HEK293 (cell line): ENCODE measurements around the gene PLA2G4B.
"Not testable (repeated sequence)": the region's sequence is repeated elsewhere in the genome, so short reads cannot be mapped to it uniquely, and the experiment has no call there.

Experiments used
- CTCF ChIA-PET: fragments of 350-600 bp; formaldehyde crosslinking; extraction: SDS; loops from one replicate; lab custom pipeline; 2021; ENCODE audit warnings: antibody characterized with exemption; lab: Yijun Ruan, JAX
- POLR2A ChIA-PET: fragments of 300-600 bp; formaldehyde crosslinking; extraction: SDS; loops from one replicate; lab custom pipeline; 2020; ENCODE audit warnings: antibody characterized with exemption, inconsistent platforms; lab: Yijun Ruan, JAX
- H3K27ac ChIP-seq: fragments of 200-500 bp; sonication (Bioruptor generic); 2 replicates; pipeline ENCODE4 v1.5.1; 2014; ENCODE audit warnings: low read depth, low read length, control low read depth, inconsistent platforms; ENCODE audit errors: extremely low read depth
- H3K36me3 ChIP-seq, 2 experiments: fragments of 200-500 bp in 1 of 2; sonication (Bioruptor generic) in 1 of 2; 1 replicate in 1 of 2; 2 replicates in 1 of 2; pipeline ENCODE4 v1.5.1; 2014 to 2017; ENCODE audit warnings: inconsistent platforms in 2 of 2, low read length in 2 of 2; ENCODE audit not compliant: control insufficient read depth in 2 of 2, insufficient read depth in 1 of 2
- H3K4me1 ChIP-seq: fragments of 200-500 bp; sonication (Bioruptor generic); 2 replicates; pipeline ENCODE4 v1.5.1; 2014; ENCODE audit warnings: mild to moderate bottlenecking, low read length, inconsistent platforms; ENCODE audit not compliant: control insufficient read depth, insufficient read depth
- H3K4me3 ChIP-seq: 2 replicates; pipeline ENCODE4 v1.5.1; 2011; ENCODE audit warnings: low read depth, mild to moderate bottlenecking, control low read depth, low read length, moderate library complexity
- H3K9me3 ChIP-seq: fragments of 200-500 bp; sonication (Bioruptor generic); 2 replicates; pipeline ENCODE4 v1.5.1; 2014; ENCODE audit warnings: low read depth, low read length, inconsistent platforms; ENCODE audit not compliant: control insufficient read depth, insufficient read depth
- KLF7 ChIP-seq: fragments of 450-650 bp; formaldehyde crosslinking; IDR thresholded peaks from 2 replicates; pipeline ENCODE4 v1.5.1; 2016; ENCODE audit warnings: missing biosample characterization, missing genetic modification characterization, borderline replicate concordance
- YY2 ChIP-seq: fragments of 450-650 bp; formaldehyde crosslinking; IDR thresholded peaks from 2 replicates; pipeline ENCODE4 v1.5.1; 2016; ENCODE audit warnings: missing biosample characterization, missing genetic modification characterization
- ZBTB20 ChIP-seq: fragments of 450-650 bp; formaldehyde crosslinking; IDR thresholded peaks from 2 replicates; pipeline ENCODE4 v1.5.1; 2016; ENCODE audit warnings: missing biosample characterization, missing genetic modification characterization
- ZBTB26 ChIP-seq: fragments of 450-650 bp; formaldehyde crosslinking; optimal IDR thresholded peaks from 2 replicates; pipeline ENCODE3; 2016; ENCODE audit warnings: missing biosample characterization, mild to moderate bottlenecking, missing genetic modification characterization
- ZNF121 ChIP-seq: fragments of 450-650 bp; formaldehyde crosslinking; IDR thresholded peaks from 2 replicates; pipeline ENCODE4 v1.5.1; 2016; ENCODE audit warnings: missing biosample characterization, missing genetic modification characterization
- ZNF223 ChIP-seq: fragments of 450-650 bp; formaldehyde crosslinking; IDR thresholded peaks from 2 replicates; pipeline ENCODE4 v1.5.1; 2016; ENCODE audit warnings: missing biosample characterization, missing genetic modification characterization
- ZNF292 ChIP-seq: fragments of 450-650 bp; formaldehyde crosslinking; IDR thresholded peaks from 2 replicates; pipeline ENCODE4 v1.5.1; 2016; ENCODE audit warnings: low read depth, missing biosample characterization, missing genetic modification characterization, borderline replicate concordance
- ZNF558 ChIP-seq: fragments of 450-650 bp; formaldehyde crosslinking; IDR thresholded peaks from 2 replicates; pipeline ENCODE4 v1.5.1; 2016; ENCODE audit warnings: missing biosample characterization, missing genetic modification characterization
- ZNF571 ChIP-seq: fragments of 450-650 bp; formaldehyde crosslinking; IDR thresholded peaks from 2 replicates; pipeline ENCODE4 v1.5.0; 2017; ENCODE audit warnings: missing biosample characterization, missing genetic modification characterization
- ZNF596 ChIP-seq: fragments of 450-650 bp; IDR thresholded peaks from 2 replicates; pipeline ENCODE4 v1.5.0; 2018; ENCODE audit warnings: missing biosample characterization, mild to moderate bottlenecking, missing genetic modification characterization, moderate library complexity
- ZNF660 ChIP-seq: fragments of 450-650 bp; IDR thresholded peaks from 2 replicates; pipeline ENCODE4 v1.5.1; 2018; ENCODE audit warnings: missing biosample characterization, mild to moderate bottlenecking, missing genetic modification characterization
- ZNF785 ChIP-seq: fragments of 450-650 bp; formaldehyde crosslinking; IDR thresholded peaks from 2 replicates; pipeline ENCODE4 v1.5.1; 2016; ENCODE audit warnings: missing biosample characterization, missing genetic modification characterization
- ZNF843 ChIP-seq: fragments of 450-650 bp; formaldehyde crosslinking; IDR thresholded peaks from 2 replicates; pipeline ENCODE4 v1.5.1; 2016; ENCODE audit warnings: missing biosample characterization, missing genetic modification characterization
- TF ChIP-seq, protein P1 (sequence below): fragments of 450-650 bp; IDR thresholded peaks from 2 replicates; pipeline ENCODE4 v1.5.1; 2018; ENCODE audit warnings: missing biosample characterization, mild to moderate bottlenecking, missing genetic modification characterization
- TF ChIP-seq, protein P2 (sequence below): fragments of 450-650 bp; formaldehyde crosslinking; IDR thresholded peaks from 2 replicates; pipeline ENCODE4 v1.5.1; 2016; ENCODE audit warnings: missing biosample characterization, missing genetic modification characterization
- TF ChIP-seq, protein P3 (sequence below): fragments of 450-650 bp; IDR thresholded peaks from 2 replicates; pipeline ENCODE4 v1.5.1; 2018; ENCODE audit warnings: missing biosample characterization, missing genetic modification characterization
- TF ChIP-seq, protein P4 (sequence below): fragments of 450-650 bp; formaldehyde crosslinking; IDR thresholded peaks from 2 replicates; pipeline ENCODE4 v1.5.1; 2016; ENCODE audit warnings: missing biosample characterization, missing genetic modification characterization

PLA2G4B gene

DNA sequence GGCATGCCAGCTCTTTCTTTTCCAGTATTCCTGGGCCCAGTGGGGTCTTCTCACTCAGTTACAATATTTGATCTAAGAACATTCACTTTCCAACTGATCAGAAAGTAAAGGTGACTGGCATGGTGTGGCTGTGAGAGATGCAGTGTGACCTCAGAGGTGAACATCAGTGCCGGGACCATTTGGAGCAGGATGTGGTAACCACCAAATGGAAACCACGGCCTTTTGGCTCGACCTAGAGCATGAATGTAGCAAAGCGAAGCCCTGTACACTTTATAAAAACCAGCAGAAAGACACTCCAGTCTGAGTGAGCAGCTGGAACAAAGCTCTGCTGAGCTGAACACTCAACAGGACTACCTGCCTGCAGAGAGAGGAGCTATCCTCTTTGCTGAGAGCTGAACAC is 7.4 kb upstream of the PLA2G4B start:
- H3K27ac ChIP-seq, H3K4me3 ChIP-seq, H3K9me3 ChIP-seq, POLR2A ChIA-PET, H3K4me1 ChIP-seq, H3K36me3 ChIP-seq: not testable (repeated sequence)
- CTCF ChIA-PET, result interaction anchor here (1.3 kb wide), 1 partner anchor 74 kb away, joined by 6 read pairs; no protein-coding TSS in a partner anchor

DNA sequence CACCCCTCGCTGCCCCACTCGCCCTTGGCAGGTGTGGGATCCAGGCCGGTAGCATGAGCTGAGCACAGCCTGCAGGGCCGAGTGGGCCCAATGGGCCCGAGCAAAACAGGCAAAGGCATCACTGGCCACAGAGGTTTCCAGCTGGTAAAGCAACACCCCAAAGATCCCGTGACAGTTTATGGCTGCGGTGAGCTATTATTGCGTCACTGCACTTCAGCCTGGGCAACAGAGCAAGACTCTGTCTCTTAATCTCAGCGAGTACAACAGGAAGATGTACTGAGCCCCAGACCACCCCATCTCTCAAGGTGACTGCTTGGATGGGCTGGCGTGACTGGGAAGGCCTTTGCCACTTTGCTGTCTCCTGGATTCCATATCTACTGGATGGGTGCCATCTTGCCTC is 6.4 kb upstream of the PLA2G4B start:
- CTCF ChIA-PET, result no interaction called here
- Histone ChIP-seq H3K4me1 (no peaks in the 10 kb centered on the region), H3K9me3 (no peaks in the 10 kb centered on the region), H3K36me3 (no peaks in the 10 kb centered on the region), H3K27ac (no peak overlapping the region), H3K4me3 (no peak overlapping the region)
- TF ChIP-seq ZBTB26 (tag by site-specific recombination) (no peak), ZNF121 (tag by site-specific recombination) (0 out of 2 replicates have a peak, but pooled peaks have one; percentile 43)
- POLR2A ChIA-PET, result no interaction called here

GRCh38 chr15:41832875-41833274 is 5.8 kb upstream of the PLA2G4B start:
- H3K4me3 ChIP-seq, result no peak overlapping the region
- POLR2A ChIA-PET, result no interaction called here
- no peaks in the 10 kb centered on the region for H3K4me1 ChIP-seq
- H3K27ac ChIP-seq, result no peak overlapping the region
- no peaks in the 10 kb centered on the region for H3K9me3 ChIP-seq
- H3K36me3 ChIP-seq, result no peaks in the 10 kb centered on the region
- TF ChIP-seq, protein P1, sequence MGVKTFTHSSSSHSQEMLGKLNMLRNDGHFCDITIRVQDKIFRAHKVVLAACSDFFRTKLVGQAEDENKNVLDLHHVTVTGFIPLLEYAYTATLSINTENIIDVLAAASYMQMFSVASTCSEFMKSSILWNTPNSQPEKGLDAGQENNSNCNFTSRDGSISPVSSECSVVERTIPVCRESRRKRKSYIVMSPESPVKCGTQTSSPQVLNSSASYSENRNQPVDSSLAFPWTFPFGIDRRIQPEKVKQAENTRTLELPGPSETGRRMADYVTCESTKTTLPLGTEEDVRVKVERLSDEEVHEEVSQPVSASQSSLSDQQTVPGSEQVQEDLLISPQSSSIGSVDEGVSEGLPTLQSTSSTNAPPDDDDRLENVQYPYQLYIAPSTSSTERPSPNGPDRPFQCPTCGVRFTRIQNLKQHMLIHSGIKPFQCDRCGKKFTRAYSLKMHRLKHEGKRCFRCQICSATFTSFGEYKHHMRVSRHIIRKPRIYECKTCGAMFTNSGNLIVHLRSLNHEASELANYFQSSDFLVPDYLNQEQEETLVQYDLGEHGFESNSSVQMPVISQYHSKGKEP, result no peak
- no peak for TF ChIP-seq ZNF571 (tag by site-specific recombination)
- CTCF ChIA-PET, result interaction anchor here (0.5 to 0.6 kb wide), 2 partner anchors 27 to 266 kb away, joined by 3 to 4 read pairs; no protein-coding TSS in a partner anchor

- CTCF ChIA-PET, result no interaction called here
- Histone ChIP-seq H3K4me1 (no peaks in the 10 kb centered on the region), H3K36me3 (no peaks in the 10 kb centered on the region), H3K9me3 (no peaks in the 10 kb centered on the region), H3K27ac (no peak overlapping the region), H3K4me3 (no peak overlapping the region)
- TF ChIP-seq ZNF292, result no peak
- no peak for TF ChIP-seq KLF7 (tag by site-specific recombination)
- TF ChIP-seq, protein P2, sequence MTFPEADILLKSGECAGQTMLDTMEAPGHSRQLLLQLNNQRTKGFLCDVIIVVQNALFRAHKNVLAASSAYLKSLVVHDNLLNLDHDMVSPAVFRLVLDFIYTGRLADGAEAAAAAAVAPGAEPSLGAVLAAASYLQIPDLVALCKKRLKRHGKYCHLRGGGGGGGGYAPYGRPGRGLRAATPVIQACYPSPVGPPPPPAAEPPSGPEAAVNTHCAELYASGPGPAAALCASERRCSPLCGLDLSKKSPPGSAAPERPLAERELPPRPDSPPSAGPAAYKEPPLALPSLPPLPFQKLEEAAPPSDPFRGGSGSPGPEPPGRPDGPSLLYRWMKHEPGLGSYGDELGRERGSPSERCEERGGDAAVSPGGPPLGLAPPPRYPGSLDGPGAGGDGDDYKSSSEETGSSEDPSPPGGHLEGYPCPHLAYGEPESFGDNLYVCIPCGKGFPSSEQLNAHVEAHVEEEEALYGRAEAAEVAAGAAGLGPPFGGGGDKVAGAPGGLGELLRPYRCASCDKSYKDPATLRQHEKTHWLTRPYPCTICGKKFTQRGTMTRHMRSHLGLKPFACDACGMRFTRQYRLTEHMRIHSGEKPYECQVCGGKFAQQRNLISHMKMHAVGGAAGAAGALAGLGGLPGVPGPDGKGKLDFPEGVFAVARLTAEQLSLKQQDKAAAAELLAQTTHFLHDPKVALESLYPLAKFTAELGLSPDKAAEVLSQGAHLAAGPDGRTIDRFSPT, result no peak
- TF ChIP-seq, protein P3, sequence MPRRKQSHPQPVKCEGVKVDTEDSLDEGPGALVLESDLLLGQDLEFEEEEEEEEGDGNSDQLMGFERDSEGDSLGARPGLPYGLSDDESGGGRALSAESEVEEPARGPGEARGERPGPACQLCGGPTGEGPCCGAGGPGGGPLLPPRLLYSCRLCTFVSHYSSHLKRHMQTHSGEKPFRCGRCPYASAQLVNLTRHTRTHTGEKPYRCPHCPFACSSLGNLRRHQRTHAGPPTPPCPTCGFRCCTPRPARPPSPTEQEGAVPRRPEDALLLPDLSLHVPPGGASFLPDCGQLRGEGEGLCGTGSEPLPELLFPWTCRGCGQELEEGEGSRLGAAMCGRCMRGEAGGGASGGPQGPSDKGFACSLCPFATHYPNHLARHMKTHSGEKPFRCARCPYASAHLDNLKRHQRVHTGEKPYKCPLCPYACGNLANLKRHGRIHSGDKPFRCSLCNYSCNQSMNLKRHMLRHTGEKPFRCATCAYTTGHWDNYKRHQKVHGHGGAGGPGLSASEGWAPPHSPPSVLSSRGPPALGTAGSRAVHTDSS (tag by site-specific recombination), result no peak
- no peak for TF ChIP-seq ZNF843 (tag by site-specific recombination)
- TF ChIP-seq, protein P4, sequence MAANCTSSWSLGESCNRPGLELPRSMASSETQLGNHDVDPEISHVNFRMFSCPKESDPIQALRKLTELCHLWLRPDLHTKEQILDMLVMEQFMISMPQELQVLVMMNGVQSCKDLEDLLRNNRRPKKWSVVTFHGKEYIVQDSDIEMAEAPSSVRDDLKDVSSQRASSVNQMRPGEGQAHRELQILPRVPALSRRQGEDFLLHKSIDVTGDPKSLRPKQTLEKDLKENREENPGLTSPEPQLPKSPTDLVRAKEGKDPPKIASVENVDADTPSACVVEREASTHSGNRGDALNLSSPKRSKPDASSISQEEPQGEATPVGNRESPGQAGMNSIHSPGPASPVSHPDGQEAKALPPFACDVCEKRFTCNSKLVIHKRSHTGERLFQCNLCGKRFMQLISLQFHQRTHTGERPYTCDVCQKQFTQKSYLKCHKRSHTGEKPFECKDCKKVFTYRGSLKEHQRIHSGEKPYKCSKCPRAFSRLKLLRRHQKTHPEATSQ (tag by site-specific recombination), result no peak
- TF ChIP-seq ZNF558, result no peak
- no peak for TF ChIP-seq YY2
- TF ChIP-seq ZNF785, result no peak
- TF ChIP-seq ZNF660 (tag by site-specific recombination), result no peak
- no peak for TF ChIP-seq ZBTB20
- TF ChIP-seq ZNF596 (tag by site-specific recombination), result no peak
- TF ChIP-seq ZNF223, result no peak
- POLR2A ChIA-PET, result no interaction called here
These were observed 4.6 kb upstream of the PLA2G4B start for GRCh38 chr15:41834096-41834495.
